Globus pallidus (tissue), 1 donor: ENCODE data around the gene KIAA1549.
"Not testable (repeated sequence)": the region's sequence is repeated elsewhere in the genome, so short reads cannot be mapped to it uniquely, and the experiment has no call there.

ENCODE experiments used
- DNase-seq: peaks from one replicate; pipeline ENCODE4 v3.0.0-alpha.2; 2015; ENCODE audit warnings: low spot score

The KIAA1549 gene

DNA sequence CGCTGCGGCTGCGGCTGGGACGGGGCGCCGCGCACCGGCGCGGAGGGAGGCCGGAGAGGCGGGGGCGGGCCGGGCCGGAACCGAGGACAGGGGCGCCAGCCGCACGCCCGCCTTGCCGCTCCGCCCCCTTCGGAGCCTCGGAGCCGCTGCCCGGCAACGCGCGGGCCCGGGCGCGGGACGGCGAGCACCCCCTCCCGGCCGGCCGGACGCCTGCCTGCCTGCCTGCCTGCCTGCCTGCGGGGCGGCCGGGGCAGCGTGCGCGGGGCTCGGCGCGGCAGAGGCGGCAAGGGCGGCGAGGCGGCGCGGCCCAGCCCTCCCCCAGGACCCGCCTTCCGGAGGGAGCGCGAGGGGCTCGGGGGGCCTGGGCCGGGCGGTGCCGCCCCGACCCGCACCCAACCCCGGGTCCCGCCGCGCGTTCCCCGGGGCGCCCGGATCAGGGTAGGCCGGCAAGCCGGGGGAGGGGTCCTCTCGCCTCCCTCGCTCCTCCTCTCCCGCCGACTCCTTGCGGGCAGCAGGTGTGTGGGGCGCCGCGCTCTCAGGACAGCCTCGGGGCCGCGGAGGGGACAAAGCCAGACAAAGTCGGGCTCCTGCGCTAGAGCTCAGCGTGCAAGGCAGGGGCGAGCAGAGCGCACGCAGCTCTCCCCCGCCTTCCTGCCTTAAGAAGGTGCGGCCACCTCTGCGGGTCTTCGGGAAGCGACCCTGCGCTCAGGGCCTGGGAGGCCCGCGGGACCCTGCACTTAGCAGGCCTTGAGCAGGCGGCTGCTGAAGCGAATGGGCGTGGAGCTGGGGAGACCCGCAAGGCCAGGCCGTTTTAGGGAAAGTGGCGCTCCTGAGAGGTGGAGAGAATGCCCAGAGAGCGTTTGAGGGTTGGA lies at the start of gene KIAA1549:
Gene KIAA1549 (minus strand): TSS at position 58 of the 872 bp plus-strand sequence. CDS start 120 bp downstream, outside the sequence.
- DNase-seq = peak; percentile 29

DNA sequence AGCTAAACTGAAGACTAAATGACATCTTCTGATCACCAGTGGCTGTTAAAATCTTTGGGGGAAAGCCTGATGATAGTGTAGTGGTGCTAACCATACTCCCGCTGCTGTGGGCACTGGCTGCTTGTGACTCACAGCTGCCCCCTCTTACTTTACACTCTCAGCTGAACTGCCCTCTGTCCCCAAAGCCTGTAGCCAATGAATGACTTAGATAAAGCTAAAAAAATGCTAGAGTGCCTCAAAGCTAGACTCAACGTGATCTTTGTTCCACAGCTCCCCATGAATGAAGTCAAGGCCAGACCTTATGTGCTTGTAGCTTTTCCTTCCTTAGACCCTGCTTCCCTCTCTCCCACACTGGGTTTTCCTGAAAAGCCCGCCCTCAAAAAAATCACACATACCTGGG lies 48.2 kb upstream of the KIAA1549 start:
- DNase-seq = no peak

- DNase-seq = no peak
Observed at GRCh38 chr7:139026551-139026950, 45.4 kb upstream of the KIAA1549 start.

GRCh38 chr7:139025861-139026260 lies 44.7 kb upstream of the KIAA1549 start:
- not testable (repeated sequence) for DNase-seq

- DNase-seq = no peak
Observed at GRCh38 chr7:139023076-139023475, 41.9 kb upstream of the KIAA1549 start.

GRCh38 chr7:139022286-139022685 lies 41.1 kb upstream of the KIAA1549 start:
- DNase-seq = no peak

DNA sequence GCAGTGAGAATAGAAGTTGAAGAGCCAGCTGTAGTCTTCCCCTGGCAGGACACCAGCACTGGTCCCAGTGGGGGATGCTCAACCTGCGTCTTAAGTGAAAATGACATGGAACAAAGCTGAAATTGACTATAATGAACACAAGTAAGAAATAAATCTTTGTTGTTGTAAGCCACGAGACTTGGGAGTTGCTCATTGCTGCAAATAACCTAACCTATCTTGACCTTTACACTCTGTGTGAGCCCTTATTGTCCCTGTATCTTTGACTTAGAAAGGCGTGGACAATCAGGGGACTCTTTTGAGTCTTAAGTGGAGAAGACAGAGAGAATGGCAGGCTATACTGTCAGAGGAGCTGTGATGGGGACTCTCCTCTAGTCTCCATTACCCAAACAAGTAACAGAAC lies 37.7 kb upstream of the KIAA1549 start:
- DNase-seq = no peak

GRCh38 chr7:139016931-139017511 lies 35.8 kb upstream of the KIAA1549 start:
- DNase-seq = peak; percentile 66

DNA sequence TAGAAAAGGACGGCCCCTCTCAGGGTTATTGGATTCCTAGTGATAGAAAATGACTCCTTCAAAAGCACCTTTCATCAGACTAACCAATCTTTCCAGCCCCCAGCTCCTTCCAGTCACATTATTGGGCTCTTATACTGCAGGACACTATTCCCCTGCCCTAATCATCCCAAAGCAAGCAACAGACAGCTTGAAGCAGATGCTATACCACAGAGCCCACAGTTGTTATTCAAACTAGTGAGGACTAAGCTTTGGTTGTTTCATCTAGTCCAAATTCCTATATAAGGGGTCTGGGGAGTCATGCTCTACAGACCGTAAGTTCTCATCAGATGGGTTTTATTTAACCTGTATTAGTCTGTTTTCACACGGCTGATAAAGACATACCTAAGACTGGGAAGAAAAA lies 30.2 kb upstream of the KIAA1549 start:
- no peak for DNase-seq

DNA sequence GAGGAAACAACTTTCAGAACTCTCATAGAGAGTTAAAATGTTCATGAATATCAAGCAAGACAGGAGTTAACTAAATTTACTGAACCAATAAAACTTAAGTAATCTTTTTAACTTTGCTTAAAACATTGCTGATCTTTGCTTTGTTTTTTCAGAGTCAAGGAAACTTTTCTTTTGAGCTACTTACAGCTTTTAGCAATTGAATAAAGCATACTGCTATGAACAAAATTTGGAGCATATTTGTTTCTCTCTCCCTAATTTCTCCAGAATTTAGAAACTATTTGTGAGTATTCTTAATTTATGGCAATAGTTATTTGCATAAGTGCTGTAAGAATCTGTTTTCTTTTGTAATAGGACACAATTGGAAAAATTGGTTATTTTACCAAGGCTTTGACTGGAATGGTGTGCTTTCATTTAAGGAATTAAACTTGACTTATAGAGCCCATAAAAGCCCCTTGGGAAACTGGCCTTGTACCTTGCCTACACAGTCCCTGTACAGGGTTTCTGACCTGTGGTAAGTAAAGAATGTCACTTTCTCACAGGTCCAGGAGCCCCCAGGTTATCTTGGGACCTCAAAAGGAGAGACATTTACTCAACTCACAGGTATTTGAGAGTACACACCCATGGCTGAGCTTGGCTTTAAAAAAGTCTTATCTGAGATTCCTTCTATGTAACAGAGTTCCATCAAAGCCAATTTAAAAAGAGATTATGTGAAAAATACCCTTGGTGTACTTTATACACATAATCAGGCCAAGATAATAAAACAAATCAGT lies 23.3 kb upstream of the KIAA1549 start:
- DNase-seq = no peak

- DNase-seq = no peak
Observed at GRCh38 chr7:138999414-138999813, 18.2 kb upstream of the KIAA1549 start.

DNA sequence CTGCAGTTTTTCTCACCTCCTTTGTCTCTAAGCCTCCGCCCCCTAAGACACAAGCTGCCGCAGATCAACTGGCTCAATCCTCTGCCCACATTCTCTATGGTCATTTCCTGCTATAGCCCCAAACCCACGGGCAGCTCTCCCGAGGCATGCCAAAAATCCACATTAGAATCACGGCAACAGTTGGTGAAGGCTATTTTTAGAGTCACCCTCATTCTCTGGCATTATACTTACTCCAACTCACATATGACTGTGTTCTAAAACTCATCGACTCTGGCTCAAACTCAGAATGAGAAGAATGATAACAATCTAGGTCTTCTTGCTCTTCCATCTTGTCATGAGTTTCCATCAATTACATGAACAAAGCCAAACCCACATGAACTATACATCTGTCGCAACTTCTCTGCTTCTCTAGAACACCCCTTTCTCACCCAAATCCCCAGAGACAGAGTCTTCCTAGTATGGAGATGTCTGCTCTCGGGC lies 10.9 kb upstream of the KIAA1549 start:
- no peak for DNase-seq

GRCh38 chr7:138987686-138988085 lies 6.5 kb upstream of the KIAA1549 start:
- DNase-seq = no peak

- DNase-seq = no peak
Observed at GRCh38 chr7:138982204-138982623, 1.0 kb upstream of the KIAA1549 start.

DNA sequence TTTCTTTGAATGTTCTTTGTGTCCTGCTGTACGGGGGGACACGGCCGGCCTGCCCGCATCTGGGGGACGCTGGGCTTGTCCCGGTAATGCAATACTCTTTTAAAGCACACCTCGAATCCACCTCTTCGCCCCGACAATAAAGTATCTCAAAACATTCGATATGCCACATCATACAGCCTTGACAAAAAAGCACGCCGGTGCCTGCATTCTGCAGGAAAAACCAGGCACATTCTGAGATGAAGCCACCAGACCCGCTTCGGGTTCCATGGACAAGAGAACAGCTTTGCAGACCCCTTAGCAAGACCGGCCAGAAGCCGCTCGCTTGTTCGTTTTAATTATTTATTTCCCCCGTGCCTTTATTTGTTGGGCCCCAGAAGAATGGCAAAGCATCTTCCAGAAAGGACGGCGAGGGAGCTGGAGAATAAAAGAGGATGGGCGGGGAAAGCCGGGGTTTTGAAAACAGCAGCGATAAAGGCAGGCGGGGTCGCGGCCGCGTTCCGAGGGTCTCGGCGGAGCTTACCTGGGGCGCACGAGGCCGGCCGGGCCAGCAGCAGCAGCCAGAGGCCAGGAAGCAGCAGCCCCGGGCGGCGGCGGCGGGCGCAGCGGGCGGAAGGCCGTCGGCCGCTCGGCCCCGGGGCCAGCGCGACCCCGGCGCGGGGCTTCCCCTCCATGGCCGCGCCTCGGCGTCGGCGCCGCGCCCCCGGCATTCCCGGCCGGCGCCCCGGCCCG lies 462 bp downstream of the KIAA1549 start:
- peak; percentile 2 for DNase-seq

GRCh38 chr7:138979988-138980562 lies 1.1 kb downstream of the KIAA1549 start:
- DNase-seq = no peak

- DNase-seq = no peak
Observed at GRCh38 chr7:138979226-138979979, 1.8 kb downstream of the KIAA1549 start.

DNA sequence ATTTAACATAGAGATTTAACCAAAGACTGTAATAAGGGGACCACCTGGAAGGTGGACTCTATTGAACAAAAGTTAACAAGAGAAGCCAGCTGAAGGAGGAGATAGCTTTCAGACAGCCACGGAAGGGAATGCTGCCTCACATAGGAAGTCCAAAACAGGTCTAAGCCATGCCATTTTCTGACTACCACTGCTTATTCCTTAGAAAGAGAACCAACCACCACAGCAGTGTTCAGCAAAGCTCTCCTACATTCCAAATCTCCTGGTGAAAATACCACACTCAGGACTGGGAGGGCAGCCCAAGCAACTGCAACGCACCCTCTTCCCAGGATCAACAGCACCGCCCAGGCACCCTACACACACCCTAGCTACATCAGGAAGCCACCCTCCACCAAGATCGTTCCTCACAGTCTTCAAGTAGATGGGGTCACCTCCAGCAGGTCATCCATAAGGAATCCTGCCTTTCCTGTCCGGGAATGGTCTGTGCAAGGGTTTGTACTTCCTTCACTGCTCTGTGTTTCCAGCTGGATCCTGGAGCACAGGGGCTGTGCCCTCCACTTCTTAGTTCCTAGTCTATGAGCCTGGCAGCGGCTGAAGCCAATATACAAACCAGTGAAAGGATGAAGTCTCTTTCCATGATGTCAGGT lies 2.5 kb downstream of the KIAA1549 start:
- no peak for DNase-seq

DNA sequence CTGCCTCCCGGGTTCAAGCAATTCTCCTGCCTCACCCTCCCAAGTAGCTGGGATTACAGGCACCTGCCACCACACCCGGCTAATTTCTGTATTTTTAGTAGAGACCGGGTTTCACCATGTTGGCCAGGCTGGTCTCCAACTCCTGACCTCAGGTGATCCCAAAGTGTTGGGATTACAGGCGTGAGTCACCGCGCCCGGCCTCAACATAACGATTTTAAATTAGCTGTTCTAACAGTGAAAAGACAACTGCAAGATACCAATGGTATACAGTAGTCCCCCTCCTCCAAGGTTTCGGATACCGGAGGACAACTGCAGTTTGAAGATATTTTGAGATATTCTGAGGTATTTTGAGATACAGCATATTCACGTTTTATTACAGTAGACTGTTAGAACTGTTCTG lies 5.0 kb downstream of the KIAA1549 start:
- not testable (repeated sequence) for DNase-seq
